SIG-M5 treated with dmso at 0.1 percent for 504 hours (cell line): ENCODE results near the gene IQCK.
"Not testable (repeated sequence)": the region's sequence is repeated elsewhere in the genome, so short reads cannot be mapped to it uniquely, and the experiment has no call there.

Experiments
- DNase-seq: peaks from one replicate; lab custom pipeline; 2025; ENCODE audit not compliant: unreplicated experiment; lab: John Stamatoyannopoulos, UW

The IQCK gene

DNA sequence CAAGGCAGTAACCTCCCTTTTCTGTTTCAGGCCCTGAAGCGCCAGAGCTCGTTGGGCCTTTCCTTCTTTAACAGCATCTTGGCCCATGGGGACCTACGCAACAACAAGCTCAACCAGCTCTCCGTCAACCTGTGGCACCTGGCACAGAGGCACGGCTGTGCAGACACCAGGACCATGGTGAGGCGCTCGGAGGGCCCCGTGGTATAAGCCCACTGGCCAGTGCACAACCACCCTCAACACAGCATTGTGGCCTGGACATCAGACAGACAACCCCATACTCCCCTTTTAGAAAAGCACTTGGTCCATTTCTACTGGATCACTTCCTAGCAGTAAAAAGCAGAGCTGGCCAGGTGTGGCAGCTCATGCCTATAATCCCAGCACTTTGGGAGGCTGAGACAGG is 18.6 kb upstream of the IQCK start:
- DNase-seq: no peak

DNA sequence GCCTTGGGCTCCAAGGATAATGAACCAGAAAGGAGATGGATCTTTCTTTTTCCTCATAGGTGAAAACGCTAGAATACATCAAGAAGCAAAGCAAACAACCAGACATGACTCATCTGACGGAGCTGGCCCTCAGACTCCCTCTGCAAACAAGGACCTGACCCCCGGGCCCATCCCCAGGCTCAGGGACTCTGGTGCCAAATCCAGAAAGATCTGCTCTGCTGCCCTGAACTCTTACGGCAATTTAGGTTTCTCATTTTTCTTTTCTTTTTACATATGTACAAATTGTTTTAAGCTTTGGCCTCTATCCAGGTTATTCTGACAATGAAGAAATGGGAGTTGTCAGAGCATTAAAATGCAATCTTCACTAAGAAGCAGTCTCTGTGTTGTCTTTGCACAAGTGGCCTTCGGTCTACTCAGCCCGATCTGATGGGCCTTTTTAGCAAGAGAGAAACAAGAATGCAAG is 17.7 kb upstream of the IQCK start:
- no peak for DNase-seq

DNA sequence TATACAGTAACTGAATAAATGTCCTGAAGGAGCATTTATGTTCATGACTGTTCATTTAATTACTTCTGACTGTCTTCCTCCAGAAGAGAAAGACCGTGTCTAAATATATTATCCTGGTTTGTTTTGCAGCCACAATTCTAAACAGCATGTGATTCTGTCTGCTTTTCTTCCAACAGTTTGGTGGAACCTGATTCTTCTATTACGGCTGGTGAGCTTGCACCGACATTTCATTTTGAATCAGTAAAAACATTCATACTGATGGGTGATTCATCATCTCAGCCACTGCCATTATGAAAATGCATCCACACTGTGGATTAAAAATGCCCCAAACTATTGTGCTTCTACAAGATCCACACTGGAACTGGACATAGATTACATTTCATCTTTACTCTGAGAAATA is 17.0 kb upstream of the IQCK start:
- no peak for DNase-seq

DNA sequence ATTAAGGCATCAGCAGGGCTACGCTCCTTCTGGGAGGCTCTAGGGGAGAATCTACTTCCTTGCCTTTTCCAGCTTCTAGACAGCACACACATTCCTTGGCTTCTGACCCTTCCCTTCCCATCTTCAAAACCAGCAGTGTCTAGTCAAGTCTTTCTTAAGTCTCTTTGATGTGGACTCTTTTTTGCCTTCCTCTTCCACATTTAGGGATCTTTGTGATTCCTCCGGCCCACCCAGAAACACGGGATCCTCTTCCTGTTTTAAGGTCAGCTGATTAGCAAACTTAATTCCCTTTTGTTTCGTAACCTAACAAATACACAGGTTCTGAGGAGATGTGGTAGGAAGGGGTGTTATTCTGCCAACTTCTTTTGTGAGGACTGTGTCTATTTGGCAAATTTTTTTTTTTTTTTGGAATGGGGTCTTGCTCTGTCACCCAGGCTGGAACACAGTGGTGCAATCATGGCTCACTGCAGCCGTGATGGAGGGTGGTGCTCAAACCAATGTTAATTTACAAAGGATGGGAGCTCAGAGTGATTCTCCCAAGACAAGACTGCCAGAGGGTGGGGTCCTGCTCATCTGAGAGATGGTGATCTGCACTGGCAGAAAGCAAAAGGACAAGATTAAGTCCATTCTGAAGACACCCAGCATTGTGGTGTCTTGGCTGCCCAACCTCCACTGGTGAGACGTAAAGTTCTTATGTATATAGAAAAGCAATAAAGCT is 14.7 kb upstream of the IQCK start:
- no peak for DNase-seq

DNA sequence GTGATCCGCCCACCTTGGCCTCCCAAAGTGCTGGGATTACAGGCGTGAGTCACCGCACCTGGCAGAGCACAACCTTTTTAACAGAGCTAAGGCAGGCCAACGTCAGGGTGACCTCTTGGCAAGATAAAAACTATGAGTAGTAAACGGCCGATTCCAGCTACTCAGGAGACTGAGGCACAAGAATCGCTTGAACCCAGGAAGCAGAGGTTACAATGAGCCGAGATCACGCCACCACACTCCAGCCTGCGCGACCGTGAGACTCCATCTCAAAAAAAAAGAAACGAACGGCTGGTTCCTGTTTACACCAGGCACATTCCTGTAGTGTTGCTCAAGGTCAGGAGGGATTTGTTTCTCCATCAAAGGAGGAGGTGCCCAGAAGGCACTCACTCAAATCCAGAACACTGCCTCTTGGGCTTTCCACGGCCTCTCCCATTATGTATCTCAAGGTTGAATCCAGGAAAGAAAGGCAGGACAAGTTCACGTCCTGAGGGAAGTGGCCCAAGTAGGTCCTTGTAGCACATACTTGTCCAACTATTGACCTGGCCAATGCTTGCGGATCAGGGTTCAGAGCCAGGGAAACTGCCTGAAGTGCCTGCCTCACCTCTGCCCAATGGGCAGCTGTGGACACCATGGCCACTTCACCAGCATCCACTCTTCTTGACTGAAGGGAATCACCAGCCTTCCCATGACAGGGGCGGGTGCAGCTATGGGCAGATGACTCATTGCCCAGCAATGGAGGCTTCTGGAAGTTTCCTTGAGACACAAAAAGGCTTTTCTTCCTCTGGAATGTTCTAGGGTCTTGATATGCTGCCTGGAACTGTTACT is 13.5 kb upstream of the IQCK start:
- DNase-seq: no peak

DNA sequence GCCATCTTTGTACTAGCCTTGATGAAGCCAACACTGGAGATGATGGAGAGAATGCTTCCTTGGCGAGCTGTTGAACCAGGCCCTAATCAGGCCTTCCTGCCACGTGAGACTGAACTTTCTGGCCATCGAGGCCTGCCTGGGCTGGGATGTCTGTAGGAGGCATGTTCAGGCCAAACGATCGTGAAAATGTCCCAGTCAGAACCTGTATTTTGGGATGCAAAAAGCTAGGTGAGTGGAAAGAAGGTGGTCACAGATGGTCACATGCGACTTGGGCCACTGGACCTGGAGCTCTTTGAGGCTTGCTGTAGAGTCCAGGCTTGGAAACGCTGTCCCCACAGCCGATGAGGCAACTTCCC is 12.9 kb upstream of the IQCK start:
- DNase-seq: no peak

DNA sequence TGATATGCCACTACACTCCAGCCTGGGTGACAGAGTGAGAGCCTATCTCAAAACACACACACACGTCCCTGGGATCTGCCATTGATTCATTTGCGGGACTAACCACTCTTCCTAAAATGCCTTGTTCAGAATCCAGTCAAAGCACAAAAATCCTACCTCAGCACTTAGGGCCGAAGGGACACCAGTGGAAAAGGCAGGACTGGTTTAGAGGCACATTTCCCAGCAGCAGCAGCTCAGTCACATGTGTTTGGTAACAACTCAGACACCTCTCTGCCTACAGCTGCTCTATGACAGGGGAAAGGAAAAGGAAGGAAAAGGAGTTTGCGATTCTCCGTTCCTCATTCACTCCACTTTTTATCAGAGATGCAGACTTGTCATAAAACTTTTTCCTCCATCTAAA is 12.2 kb upstream of the IQCK start:
- no peak for DNase-seq

DNA sequence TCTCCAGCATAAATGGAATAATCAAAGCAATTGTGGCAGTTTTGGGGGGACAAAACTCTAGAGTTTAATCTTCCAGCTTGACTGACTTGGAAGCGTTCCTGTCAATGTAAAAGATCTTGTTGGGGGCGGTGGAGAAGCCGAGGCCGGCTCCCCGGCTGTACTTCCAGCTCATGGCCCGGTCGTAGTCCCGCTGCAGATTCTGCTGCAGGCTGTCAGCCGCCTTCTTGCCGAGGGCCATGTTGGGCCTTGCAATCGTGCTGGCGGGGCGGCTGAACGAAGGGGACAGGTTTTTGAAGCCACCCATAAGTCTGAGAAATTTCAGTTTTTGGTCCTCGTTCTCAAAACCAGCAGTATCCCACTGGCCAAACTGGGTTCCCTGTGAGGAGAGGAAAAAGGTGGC is 11.2 kb upstream of the IQCK start:
- DNase-seq: no peak

DNA sequence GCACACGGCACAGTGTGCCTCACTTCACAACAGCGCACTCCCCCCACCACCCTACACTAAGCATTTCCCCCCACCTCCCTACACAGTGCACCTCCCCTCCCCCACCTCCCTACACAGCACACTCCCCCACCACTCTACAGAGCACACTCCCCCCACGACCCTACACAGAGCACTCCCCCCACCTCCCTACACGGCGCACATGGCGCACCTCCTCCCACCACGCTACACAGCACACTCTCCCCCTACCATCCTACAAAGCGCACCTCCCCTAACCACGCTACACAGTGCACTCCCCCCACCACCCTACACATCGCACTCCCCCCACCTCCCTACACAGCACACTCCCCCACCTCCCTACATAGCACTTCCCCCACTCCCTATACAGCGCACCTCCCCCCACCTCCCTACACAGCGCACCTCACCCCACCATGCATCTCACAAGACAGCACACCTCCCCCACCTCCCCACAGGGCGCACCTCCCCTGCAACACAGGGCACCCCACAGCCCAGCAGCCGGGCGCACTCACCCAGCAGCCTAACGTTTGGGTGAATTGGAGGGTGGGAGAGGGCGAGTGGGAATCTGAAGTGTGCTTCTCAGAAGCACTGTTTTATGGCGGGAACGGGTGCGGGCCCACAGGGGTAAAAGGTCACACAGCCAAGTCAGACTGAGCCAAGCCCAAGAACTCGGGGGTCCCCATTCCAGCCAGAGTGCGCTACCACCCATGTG is 10.3 kb upstream of the IQCK start:
- DNase-seq: no peak

DNA sequence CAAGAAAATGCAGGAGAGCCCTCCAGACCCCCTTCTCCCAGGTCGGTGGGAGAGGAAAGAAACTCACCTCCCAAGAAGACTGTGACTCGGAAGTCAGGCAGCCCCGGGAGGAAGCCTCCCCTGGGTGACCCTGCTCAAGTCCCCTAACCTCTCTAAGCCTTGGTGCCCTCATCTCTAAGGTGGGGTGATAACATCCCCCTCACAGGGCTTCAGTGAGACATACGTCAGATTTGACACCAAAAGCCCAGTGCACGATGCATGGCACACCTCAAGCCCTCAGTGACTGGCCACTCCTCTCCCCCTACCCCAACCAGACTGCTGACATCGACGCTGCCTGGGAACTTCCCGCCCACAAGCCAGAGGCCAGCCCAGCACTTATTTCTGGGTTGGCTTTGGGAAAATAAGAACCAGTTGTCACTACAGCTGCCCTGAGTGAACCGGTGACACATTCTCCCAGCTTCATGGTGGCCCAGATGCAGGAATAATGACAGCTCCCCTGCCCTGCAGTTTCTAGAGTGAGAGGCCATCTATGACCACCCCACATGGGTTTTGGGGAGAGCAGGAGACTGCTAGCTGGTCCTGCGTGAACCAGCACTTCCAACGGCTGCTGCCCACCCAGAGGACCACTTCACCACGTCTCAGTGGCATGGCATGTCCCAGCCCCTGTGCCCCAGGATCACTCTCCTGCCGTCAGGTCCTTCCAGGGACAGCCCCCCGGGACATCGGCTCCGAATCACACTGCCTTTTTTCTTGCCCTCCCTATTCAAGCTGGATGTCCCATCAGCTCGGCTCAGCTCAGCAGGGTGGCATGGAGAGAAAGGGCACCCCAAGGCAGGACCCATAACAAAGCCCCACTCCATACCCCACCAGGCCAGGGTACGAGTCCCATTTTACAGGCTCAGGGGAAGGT is 9.5 kb upstream of the IQCK start:
- no peak for DNase-seq

DNA sequence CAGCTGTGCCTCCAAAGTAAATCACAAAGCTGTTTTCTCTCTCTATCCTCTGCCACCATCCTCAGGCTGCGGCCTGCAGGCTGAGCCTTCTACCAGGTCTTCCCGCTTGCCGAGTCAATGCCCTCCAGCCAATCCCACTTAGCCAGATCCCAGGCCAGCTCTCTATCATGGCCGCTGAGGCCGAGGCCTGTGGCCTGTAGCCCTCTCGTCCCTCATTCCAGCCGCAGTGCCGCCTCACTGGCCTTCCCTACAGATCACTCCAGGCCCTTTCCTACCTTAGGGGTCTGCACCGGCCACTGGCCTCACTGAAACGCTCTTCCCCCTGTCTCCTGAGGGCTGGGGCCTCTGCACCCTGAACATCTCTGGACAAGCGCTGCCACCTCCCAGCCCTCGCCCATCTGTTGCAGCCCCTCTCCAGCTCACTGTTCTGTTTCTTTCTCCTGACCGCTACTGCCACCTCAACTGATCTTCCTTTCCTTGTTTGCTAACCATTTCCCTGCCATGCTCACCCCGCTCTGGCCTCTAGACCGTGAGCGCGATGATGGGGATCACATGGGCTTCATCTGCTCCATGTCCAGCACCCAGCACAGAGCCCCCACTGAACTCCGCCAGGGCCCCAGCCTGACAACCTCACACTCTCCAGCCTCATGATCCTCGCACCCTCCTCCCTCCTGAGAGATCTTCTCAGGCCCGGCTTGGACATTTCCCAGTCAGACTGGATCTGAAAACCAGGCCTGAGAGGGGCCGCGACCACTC is 8.5 kb upstream of the IQCK start:
- DNase-seq: no peak

DNA sequence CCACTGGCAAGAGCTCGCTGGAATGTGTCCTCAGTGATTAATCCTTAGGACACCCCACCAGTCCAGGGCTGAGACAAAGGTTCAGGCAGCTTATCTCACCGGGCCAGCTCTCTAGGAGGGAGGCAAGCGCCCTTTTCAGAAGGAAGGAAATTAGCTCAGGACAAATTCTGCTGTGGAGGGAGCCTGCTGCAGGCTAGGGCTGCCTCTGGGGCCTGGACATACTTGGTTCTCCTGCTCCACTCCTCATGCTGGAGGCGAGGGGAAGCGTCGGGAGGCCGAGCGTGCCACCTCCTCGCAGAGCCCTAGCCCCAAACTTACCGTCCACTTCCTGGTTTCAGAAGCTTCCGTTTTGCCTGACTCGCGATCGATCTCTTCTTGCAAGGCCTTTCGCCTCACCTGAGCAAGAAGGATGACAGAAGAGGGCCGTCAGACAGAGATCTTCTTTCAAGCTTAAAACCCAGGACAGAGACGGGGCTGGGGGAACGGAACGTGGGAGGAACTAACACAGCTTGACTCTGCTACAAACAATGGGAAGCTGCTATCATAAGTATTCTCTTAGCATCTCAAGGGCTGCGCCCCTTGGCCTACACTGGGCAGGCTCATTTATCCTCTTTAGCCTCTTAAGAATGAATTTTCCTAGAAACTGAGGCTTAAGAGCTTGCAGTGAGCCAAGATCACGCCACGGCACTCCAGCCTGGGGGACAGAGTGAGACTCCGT is 7.7 kb upstream of the IQCK start:
- DNase-seq: no peak

DNA sequence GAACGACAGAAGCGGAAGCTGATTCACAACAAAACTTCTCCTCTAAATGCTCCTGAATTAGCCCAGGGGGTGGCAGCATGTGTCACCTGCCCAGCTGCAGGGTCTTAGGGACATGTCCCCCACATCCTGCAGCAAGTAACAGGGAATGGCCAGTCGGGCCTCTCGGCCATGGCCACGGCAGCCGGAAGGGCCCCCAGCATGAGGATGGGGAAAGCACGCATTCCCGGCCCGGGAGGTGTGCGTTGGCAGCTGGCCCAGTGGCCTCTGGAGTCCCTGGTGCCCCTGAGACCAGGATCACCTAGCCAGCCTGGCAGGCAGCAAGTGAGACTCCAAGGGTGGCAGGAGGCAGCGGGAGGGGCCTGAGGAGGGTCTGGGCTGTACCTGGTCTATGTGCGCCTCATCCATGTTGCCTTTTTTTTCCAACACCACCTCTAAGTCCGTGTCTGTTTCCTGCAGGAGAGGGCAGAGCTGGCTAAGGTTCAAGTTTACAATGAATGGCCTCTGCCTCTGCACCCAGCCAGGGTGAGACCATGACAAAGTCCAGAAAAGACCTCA is 7.0 kb upstream of the IQCK start:
- no peak for DNase-seq

DNA sequence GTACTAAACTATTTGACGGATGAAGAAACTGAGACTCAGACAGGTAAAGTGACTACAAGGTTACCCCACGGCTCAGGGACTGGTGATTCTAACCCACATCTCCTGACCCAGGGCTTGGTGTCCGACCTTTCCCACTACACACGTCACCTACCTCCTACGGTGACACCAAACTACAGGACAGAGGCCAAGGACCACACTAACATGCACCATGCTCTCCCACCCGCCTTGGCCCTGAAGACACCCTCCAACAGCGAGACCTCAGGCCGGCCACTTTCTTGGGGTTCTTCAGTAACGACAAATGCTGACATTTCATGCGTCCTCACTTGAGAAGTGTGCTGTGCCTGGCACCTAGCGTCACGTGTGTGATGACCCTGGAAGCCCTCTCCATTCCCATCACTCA is 6.4 kb upstream of the IQCK start:
- DNase-seq: no peak

DNA sequence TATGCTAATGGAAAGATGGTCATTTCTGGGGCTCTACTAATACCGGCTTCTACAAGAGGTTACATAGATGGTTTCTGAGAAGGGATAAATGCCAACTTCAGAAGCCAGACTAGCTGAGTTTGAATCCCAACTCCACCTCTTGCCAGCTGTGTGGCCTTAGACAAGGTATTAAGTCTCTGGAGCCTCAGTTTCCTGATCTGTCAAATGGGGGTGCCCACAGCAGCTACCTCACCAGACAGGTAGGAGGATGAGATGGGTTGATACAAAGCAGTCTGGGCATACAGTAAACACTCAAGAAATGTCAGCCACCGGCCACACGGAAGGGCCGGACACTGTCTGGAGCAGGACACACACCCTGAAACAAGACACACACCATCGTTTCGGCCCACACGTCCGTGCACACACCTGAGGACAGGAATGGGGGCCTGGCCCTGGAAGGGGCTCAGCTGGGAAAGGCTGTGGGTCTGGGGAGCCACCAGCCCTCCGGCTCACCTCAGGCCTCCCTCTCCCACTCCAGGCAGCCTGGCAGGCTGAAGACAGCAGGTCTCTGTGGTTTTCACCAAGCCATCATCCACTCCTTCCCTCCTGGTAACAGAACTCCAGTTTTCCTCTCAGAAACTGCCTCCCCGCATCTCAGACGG is 5.5 kb upstream of the IQCK start:
- DNase-seq: no peak

DNA sequence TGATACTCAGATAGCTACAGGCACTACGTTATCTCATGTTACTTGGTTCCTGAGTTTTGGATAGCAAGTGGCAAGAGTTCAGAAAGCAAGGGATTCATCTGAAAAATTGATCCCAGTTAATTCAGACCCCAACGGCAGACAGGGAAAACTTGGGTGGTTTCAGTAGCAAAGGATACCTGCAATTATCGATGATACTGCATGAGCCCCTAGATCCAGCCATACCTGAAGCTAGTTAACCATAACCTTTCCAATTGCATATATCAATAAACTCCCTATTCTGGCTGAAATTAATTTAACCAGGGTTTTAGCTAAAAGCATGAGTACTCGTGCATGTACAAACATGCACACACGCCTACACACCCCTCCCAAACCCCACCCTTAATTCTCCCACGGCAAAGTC is 4.4 kb upstream of the IQCK start:
- no peak for DNase-seq

DNA sequence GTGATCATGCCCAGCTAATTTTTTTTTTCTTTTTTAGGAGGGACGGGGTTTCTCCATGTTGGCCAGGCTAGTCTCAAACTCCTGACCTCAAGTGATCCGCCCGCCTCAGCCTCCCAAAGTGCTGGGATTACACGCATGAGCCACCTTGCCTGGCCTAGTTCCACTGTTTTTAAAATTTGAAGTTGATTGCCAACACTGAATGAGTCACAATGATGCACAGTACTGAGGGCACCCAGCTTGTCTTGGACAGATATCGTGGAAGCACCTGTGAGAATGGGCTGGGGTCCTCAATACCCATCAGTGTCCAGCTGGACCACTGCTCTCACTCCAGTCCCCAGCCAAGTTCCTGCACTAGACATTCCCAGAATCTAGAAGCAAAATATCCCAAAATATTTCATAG is 2.5 kb upstream of the IQCK start:
- no peak for DNase-seq

DNA sequence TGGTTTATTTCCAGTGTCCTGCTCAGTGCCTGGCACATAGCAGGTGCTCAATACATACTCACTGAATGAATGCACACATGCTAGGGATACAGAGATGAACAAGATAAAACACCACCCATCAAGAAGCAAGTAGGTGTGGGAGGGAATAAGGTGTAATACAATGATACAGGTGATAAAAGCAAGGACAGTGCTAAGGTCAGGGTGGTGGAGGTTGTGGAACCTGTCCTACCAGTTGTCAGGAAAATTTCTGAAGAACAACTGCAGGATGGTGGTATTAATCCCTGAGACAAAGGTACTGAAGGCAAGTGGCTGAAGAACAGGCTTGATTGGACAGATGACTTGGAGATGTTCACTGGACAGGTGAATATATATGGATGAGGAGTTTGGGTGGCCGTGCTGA is 1.9 kb upstream of the IQCK start:
- no peak for DNase-seq

DNA sequence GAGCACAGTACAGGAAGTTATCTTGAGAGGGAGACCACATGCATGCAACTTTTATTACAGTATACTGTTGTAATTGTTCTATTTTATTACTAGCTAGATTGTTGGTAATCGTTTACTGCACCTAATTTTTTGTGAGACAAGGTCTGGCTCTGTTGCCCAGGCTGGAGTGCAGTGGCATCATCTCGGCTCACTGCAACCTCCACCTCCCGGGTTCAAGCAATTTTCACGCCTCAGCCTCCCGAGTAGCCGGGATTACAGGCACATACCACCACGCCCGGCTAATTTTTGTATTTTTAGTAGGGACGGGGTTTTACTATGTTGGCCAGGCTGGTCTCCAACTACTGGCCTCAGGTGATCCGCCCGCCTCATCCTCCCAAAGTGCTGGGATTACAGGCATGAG is 1.3 kb upstream of the IQCK start:
- DNase-seq: not testable (repeated sequence)
